Peyer's patch (tissue), 4 donors: Measurements from ENCODE around the gene MEFV. TPM values are rescaled to one million over a fixed set of nuclear protein-coding genes. Genes with fewer than 3 reads are reported as not detected.

Source experiments
- DNase-seq, 3 donors: peaks; one replicate each; pipeline ENCODE4 v3.0.0-alpha.2; 2017 to 2019
- H3K27ac ChIP-seq, 4 donors: fragments of 200-600 bp; sonication (generic); one replicate each; pipeline ENCODE4 v1.5.1; 2016 to 2019
- H3K27me3 ChIP-seq, 2 donors: fragments of 200-600 bp; sonication (generic); one replicate each; pipeline ENCODE4 v1.5.1; 2019
- H3K36me3 ChIP-seq, 3 donors: fragments of 200-600 bp; sonication (generic); one replicate each; pipeline ENCODE4 v1.5.1; 2016 to 2019
- H3K4me1 ChIP-seq, 4 donors: fragments of 200-600 bp; sonication (generic); one replicate each; pipeline ENCODE4 v1.5.1; 2016 to 2019
- H3K4me3 ChIP-seq, 4 donors: fragments of 200-600 bp; sonication (generic); 1 replicate in 3 of 4; 2 replicates in 1 of 4; pipeline ENCODE4 v1.5.1; 2016 to 2019; ENCODE audit warnings: mild to moderate bottlenecking in 1 of 4
- H3K9me3 ChIP-seq, 4 donors: fragments of 200-600 bp; sonication (generic); one replicate each; pipeline ENCODE4 v1.5.1; 2016 to 2019; ENCODE audit warnings: mild to moderate bottlenecking in 1 of 4
- POLR2A ChIP-seq, 2 donors: fragments of 450-650 bp; IDR thresholded peaks; one replicate each; pipeline ENCODE4 v1.5.1; 2017; ENCODE audit warnings: antibody characterized with exemption in 2 of 2, mild to moderate bottlenecking in 2 of 2, moderate library complexity in 2 of 2
- total RNA-seq, 4 donors: library from RNA; depleted of rRNA; stranded (reverse); fragments of >200 nt; gene quantifications; one replicate each; pipeline ENCODE4 v1.1.0, GENCODE V29; 2016
- TF ChIP-seq, protein P1 (sequence below), 6 experiments: fragments of 450-650 bp in 4 of 6; fragments of 200-600 bp in 2 of 6; sonication (generic) in 1 of 6; IDR thresholded peaks; one replicate each; pipeline ENCODE4 v1.5.1; 2017 to 2019; ENCODE audit warnings: antibody characterized with exemption in 6 of 6, mild to moderate bottlenecking in 3 of 6, moderate library complexity in 1 of 6

MEFV gene
- total RNA-seq, 4 donors from 2014 or later, result 1.2 to 6.6 (median 2.2) TPM

DNA sequence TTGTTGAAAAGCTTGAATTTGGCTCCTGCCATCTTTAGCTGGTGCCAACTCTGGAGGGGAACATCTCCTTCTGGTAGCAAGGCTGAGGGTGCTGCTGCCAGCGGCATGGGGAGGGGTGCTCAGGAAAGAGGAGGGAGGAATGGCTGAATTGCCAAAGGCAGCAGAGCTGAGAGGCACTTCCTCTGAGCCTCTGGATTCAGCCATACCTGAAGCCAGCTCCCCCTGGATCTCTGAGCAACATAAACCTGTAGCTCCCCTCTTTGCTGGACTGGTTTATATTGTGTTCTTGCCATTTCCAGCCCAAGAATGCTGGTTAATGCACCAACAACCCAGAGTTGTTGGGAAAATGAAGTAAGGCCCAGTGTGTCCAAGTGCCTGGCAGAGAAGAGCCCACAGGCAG, 7.4 kb downstream of the MEFV start:
- no peak for TF ChIP-seq POLR2A (IDR thresholded peaks at IDR 0.05)
- TF ChIP-seq, protein P1, sequence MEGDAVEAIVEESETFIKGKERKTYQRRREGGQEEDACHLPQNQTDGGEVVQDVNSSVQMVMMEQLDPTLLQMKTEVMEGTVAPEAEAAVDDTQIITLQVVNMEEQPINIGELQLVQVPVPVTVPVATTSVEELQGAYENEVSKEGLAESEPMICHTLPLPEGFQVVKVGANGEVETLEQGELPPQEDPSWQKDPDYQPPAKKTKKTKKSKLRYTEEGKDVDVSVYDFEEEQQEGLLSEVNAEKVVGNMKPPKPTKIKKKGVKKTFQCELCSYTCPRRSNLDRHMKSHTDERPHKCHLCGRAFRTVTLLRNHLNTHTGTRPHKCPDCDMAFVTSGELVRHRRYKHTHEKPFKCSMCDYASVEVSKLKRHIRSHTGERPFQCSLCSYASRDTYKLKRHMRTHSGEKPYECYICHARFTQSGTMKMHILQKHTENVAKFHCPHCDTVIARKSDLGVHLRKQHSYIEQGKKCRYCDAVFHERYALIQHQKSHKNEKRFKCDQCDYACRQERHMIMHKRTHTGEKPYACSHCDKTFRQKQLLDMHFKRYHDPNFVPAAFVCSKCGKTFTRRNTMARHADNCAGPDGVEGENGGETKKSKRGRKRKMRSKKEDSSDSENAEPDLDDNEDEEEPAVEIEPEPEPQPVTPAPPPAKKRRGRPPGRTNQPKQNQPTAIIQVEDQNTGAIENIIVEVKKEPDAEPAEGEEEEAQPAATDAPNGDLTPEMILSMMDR (IDR thresholded peaks at IDR 0.05), result no peak
- Histone ChIP-seq H3K27me3 (no peaks in the 10 kb centered on the region), H3K27ac (no peak overlapping the region), H3K4me1 (no peaks in the 10 kb centered on the region), H3K9me3 (no peaks in the 10 kb centered on the region), H3K36me3 (no peaks in the 10 kb centered on the region), H3K4me3 (no peak overlapping the region)
- peak in 1 of 3 donors; percentile 14 for DNase-seq

- Histone ChIP-seq H3K36me3 (no peaks in the 10 kb centered on the region), H3K9me3 (no peaks in the 10 kb centered on the region), H3K4me3 (no peak overlapping the region), H3K27me3 (no peaks in the 10 kb centered on the region), H3K4me1 (no peaks in the 10 kb centered on the region), H3K27ac (no peak overlapping the region)
- DNase-seq, result peak in 1 of 3 donors; percentile 15
- TF ChIP-seq, protein P1 (IDR thresholded peaks at IDR 0.05), result no peak
- TF ChIP-seq POLR2A (IDR thresholded peaks at IDR 0.05), result no peak
Measured at GRCh38 chr16:3248596-3248995, 7.8 kb downstream of the MEFV start.

DNA sequence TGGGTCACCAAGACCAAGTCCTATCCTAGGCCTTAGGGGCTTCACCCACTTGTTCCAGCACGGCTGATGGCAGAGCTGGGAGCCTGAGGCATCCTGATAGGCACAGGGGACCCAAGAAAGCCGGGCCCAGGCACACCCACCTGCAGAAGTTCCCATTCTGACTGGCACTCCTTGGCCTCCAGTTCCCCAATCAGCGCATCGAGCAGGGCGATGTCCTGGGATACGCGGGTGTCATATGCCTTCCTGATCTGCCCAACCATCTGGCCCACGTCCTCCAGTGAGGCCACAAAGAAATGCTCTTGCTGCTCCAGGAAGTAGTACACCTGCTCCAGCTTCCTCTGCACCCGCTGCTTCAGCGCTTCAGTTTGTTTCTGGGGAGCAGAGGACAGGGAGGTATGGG, 9.6 kb downstream of the MEFV start:
- Histone ChIP-seq H3K4me3 (no peak overlapping the region), H3K27me3 (no peaks in the 10 kb centered on the region), H3K4me1 (no peaks in the 10 kb centered on the region), H3K9me3 (no peaks in the 10 kb centered on the region), H3K36me3 (no peaks in the 10 kb centered on the region), H3K27ac (no peak overlapping the region)
- DNase-seq, result no peak
- TF ChIP-seq, protein P1 (IDR thresholded peaks at IDR 0.05), result no peak
- TF ChIP-seq POLR2A (IDR thresholded peaks at IDR 0.05), result no peak

DNA sequence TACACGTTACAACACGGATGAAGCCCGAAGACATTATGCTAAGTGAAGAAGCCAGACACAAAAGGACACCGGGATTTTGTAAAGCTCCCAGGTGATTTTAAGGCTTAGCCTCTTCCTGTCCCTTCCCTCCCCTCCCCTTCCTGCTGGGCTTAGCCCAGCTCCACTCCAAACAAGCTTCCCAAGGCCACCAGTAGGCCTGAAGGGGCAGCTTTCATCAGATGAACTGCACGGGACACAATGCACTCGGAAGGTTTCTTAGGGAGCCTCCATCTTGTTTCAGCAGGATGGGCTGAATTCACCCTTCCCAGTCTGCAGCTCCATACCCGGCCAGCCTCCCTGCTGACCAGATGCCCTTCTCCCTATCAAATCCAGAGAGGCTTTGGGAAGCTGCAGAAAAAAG, 10.4 kb downstream of the MEFV start:
- H3K4me1 ChIP-seq, result no peaks in the 10 kb centered on the region
- no peak for DNase-seq
- TF ChIP-seq POLR2A (IDR thresholded peaks at IDR 0.05), result no peak
- no peaks in the 10 kb centered on the region for H3K9me3 ChIP-seq
- H3K36me3 ChIP-seq, result no peaks in the 10 kb centered on the region
- no peak overlapping the region for H3K4me3 ChIP-seq
- no peak overlapping the region for H3K27ac ChIP-seq
- no peaks in the 10 kb centered on the region for H3K27me3 ChIP-seq

DNA sequence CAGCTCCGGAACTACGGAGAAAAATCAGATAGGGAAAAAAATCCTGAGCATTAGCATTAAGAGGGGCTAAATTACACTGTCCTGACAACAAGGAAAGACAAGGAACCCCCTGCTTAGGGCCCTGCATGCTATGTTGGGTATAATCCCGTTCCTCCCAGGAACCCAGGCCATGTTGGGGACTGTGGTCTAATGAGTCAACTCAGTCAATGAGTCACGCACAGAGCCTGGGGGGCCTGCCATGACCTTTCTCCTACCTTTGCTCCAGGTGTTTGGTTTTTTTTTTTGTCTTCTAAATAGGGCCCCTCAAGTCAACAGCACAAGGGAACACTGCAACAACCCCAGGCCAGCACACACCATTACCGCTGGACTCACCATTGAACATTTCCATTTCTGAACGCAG, 12.6 kb downstream of the MEFV start:
- no peak overlapping the region for H3K4me3 ChIP-seq
- TF ChIP-seq, protein P1 (IDR thresholded peaks at IDR 0.05), result no peak
- TF ChIP-seq POLR2A (IDR thresholded peaks at IDR 0.05), result no peak
- no peak overlapping the region for H3K27ac ChIP-seq
- no peaks in the 10 kb centered on the region for H3K9me3 ChIP-seq
- H3K4me1 ChIP-seq, result no peaks in the 10 kb centered on the region
- no peaks in the 10 kb centered on the region for H3K36me3 ChIP-seq
- DNase-seq, result peak in 1 of 3 donors; percentile 24
- no peaks in the 10 kb centered on the region for H3K27me3 ChIP-seq

DNA sequence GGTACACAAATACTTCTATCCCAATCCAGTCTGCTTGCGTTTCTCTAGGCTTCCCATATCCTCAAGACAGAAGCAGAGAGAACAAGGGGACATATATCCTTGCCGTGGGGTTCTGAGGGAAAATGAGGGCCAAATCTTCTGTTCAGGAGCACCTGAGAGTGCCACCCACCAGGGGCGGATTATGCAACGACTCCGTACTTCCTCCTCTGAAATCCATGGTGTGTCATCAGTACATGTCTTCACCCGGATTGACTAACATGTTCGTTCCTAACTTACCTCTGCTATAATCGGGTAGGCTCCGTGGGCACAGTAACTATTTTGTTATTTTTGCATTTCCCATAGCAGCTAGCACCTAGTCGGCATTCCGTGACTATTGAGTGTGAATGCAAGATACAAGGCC, 13.7 kb downstream of the MEFV start:
- TF ChIP-seq, protein P1 (IDR thresholded peaks at IDR 0.05), result no peak
- TF ChIP-seq POLR2A (IDR thresholded peaks at IDR 0.05), result no peak
- H3K4me1 ChIP-seq, result no peaks in the 10 kb centered on the region
- H3K4me3 ChIP-seq, result no peak overlapping the region
- no peak overlapping the region for H3K27ac ChIP-seq
- no peaks in the 10 kb centered on the region for H3K9me3 ChIP-seq
- DNase-seq, result no peak
- H3K36me3 ChIP-seq, result no peaks in the 10 kb centered on the region
- H3K27me3 ChIP-seq, result no peaks in the 10 kb centered on the region
